AG09319 (cell line): Measurements from ENCODE around the gene HIPK2.

Experiments
- DNase-seq: peaks from one replicate; pipeline ENCODE4 v3.0.0-alpha.2; 2010; ENCODE audit warnings: low read depth; ENCODE audit errors: extremely low read depth
- CTCF ChIP-seq: IDR thresholded peaks from 2 replicates; pipeline ENCODE4 v1.5.1; 2011; ENCODE audit warnings: low read depth, mild to moderate bottlenecking, inconsistent platforms, low read length, moderate library complexity

Gene HIPK2

GRCh38 chr7:139699640-139700504 is 77.9 kb downstream of the HIPK2 start:
- DNase-seq = no peak
- TF ChIP-seq CTCF = no peak

DNA sequence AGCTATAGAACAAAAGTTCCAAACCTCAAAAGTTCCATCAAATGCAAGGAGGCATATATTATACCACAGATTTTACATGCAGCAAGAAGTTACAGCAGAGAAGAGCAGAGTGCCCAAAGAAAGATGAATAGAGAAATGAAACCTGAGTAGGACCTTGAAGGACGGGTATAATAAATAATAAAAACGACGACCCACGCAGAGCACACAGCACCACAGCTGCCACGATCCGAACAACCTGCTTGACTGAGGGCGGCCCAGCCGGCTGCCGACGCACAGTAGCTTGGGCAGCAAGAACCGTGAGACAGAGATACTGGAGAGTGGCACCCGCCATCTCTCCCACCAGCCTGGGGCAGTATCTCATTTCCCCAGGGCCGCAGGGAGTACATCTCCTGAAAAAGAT is 79.0 kb downstream of the HIPK2 start:
- no peak for TF ChIP-seq CTCF
- no peak for DNase-seq

- TF ChIP-seq CTCF = no peak
- DNase-seq = no peak
Measured at GRCh38 chr7:139698278-139698677, 79.5 kb downstream of the HIPK2 start.

DNA sequence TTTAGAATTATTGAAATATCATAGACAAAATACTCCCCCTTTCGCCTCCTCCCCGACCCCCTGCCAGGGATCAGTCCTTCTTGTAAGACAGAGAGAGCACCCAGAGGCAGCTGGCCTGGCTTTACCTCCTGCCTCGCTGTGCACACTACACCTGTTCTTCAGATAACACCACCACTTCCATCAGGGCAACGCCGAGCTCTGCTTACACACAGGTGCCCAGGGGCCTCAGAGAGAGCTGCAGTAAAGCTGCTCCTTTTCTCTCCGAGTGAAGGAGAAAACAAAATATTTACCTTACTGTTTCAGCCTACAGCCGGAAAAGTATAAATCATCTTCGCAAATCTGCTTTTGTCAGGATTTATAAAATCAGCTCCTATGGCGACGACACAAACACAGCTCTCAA is 80.7 kb downstream of the HIPK2 start:
- TF ChIP-seq CTCF = no peak
- DNase-seq = no peak

- no peak for TF ChIP-seq CTCF
- no peak for DNase-seq
Measured at GRCh38 chr7:139696552-139696951, 81.2 kb downstream of the HIPK2 start.

DNA sequence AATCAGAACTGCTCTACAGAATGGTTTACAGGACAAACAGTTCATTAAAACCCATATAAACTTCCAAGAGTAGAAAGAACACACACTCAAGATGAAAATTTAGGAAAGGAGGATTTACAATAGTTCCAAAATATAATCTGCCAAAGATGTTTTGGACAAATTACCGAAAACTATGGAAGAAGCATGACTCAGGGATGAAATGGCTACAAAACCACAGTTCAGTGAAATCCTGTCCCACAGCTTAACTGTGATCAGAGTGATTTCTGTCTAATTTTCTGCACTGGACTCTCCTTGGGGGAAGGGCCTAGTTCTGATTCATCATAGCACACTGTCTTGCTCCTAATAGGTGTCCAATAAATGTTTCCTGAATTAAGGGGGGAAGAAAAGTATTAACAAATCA is 82.2 kb downstream of the HIPK2 start:
- no peak for DNase-seq
- TF ChIP-seq CTCF = no peak

DNA sequence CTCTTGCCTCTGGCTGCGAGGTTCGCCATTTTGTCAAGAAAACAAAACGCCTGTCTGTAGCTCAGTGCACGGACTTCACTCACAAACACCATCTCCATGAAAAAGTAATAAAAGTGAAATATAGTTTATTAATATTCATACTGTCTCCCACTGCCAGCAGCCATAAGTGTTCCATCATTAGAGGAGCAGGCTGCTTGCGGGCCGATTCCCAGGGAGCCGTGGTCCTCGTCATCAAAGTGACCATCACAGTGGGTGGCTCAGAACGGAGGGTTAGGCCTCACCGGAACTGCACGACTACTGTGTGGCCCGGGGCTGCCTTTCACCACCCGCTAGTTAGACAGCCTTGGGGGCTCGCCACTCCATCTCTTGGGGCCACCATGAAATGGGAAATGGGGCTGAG is 82.7 kb downstream of the HIPK2 start:
- no peak for DNase-seq
- no peak for TF ChIP-seq CTCF
